ENCODE results near the gene USP14. TPM values are rescaled to one million over a fixed set of nuclear protein-coding genes. Genes with fewer than 3 reads are reported as not detected.

USP14 gene
- total RNA-seq, 1 experiment from 2014 or later = 95.2 TPM

- no peak for DNase-seq
- no peak overlapping the region for H3K27ac Mint-ChIP-seq (ENCODE audit: unreplicated experiment)
- no peak overlapping the region for H3K4me3 Mint-ChIP-seq (ENCODE audit: unreplicated experiment)
- ChIA-PET POLR2A (no interaction called here), CTCF (no interaction called here)
- BruUV-seq (replicated peaks) = no TSS peak
- TF ChIP-seq CTCF (IDR thresholded peaks at IDR 0.05; ENCODE audit: insufficient read depth in 1 of 2, low read depth in 1 of 2, low read length in 1 of 2, severe bottlenecking in 1 of 2, unreplicated experiment in 1 of 2) = no peak
- no peaks in the 10 kb centered on the region for H3K27me3 Mint-ChIP-seq (ENCODE audit: insufficient read depth, unreplicated experiment)
- H3K9me3 ChIP-seq = no peaks in the 10 kb centered on the region
- no peaks in the 10 kb centered on the region for H3K4me1 Mint-ChIP-seq (ENCODE audit: low read depth, unreplicated experiment)
- H3K4me3 ChIP-seq (ENCODE audit: low read depth, low read length) = no peak overlapping the region
- H3K9me3 Mint-ChIP-seq (ENCODE audit: unreplicated experiment) = no peaks in the 10 kb centered on the region
- intact Hi-C loops (cut with micrococcal nuclease; ENCODE audit: unreplicated experiment) = no loop called here
- H3K4me1 ChIP-seq = no peaks in the 10 kb centered on the region
- no peaks in the 10 kb centered on the region for H3K27me3 ChIP-seq (replicated peaks; ENCODE audit: control insufficient read depth, insufficient read depth, low read length)
- peaks cover 77% of the 10 kb centered on the region for H3K36me3 Mint-ChIP-seq (ENCODE audit: insufficient read depth, unreplicated experiment)
- H3K36me3 ChIP-seq (ENCODE audit: control insufficient read depth, insufficient read depth, low read length) = peaks cover 4% of the 10 kb centered on the region
Observed at GRCh38 chr18:253121-253520, 94.8 kb downstream of the USP14 start.

DNA sequence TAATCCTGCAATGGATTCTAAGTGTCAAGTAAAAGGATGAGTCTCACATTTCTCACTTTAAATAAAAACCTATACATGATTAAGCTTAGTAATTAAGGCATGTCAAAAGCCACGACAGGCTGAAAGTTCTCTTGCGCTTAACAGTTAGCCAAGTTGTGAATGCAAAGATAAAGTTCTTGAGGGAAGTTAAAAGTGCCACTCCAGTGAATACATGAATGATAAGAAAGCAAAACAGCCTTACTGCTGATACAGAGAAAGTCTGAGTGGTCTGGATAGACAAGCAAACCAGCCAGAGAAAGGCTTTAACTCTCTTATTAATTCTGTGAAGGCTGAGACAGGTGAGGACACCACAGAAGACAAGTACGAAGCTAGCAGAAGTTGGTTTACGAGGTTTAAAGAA, 96.8 kb downstream of the USP14 start:
- H3K36me3 ChIP-seq (ENCODE audit: control insufficient read depth, insufficient read depth, low read length) = peaks cover 4% of the 10 kb centered on the region
- H3K36me3 Mint-ChIP-seq (ENCODE audit: insufficient read depth, unreplicated experiment) = peaks cover 70% of the 10 kb centered on the region
- no peaks in the 10 kb centered on the region for H3K4me1 Mint-ChIP-seq (ENCODE audit: low read depth, unreplicated experiment)
- no peaks in the 10 kb centered on the region for H3K4me1 ChIP-seq
- no peaks in the 10 kb centered on the region for H3K27me3 ChIP-seq (replicated peaks; ENCODE audit: control insufficient read depth, insufficient read depth, low read length)
- no peak for DNase-seq
- H3K4me3 Mint-ChIP-seq (ENCODE audit: unreplicated experiment) = no peak overlapping the region
- BruUV-seq (replicated peaks) = no TSS peak
- H3K4me3 ChIP-seq (ENCODE audit: low read depth, low read length) = no peak overlapping the region
- intact Hi-C loops (cut with micrococcal nuclease; ENCODE audit: unreplicated experiment) = no loop called here
- CTCF ChIA-PET = no interaction called here
- no peak overlapping the region for H3K27ac Mint-ChIP-seq (ENCODE audit: unreplicated experiment)
- no peaks in the 10 kb centered on the region for H3K27me3 Mint-ChIP-seq (ENCODE audit: insufficient read depth, unreplicated experiment)
- no peak for TF ChIP-seq CTCF (IDR thresholded peaks at IDR 0.05; ENCODE audit: insufficient read depth in 1 of 2, low read depth in 1 of 2, low read length in 1 of 2, severe bottlenecking in 1 of 2, unreplicated experiment in 1 of 2)
- no peaks in the 10 kb centered on the region for H3K9me3 ChIP-seq
- H3K9me3 Mint-ChIP-seq (ENCODE audit: unreplicated experiment) = no peaks in the 10 kb centered on the region
- POLR2A ChIA-PET = no interaction called here

GRCh38 chr18:260547-260946, 102.2 kb downstream of the USP14 start:
- Histone ChIP-seq H3K27me3 (replicated peaks; ENCODE audit: control insufficient read depth, insufficient read depth, low read length) (no peaks in the 10 kb centered on the region), H3K9me3 (no peaks in the 10 kb centered on the region), H3K36me3 (ENCODE audit: control insufficient read depth, insufficient read depth, low read length) (peaks cover 5% of the 10 kb centered on the region), H3K4me1 (no peaks in the 10 kb centered on the region), H3K4me3 (ENCODE audit: low read depth, low read length) (no peak overlapping the region)
- TF ChIP-seq CTCF (IDR thresholded peaks at IDR 0.05; ENCODE audit: insufficient read depth in 1 of 2, low read depth in 1 of 2, low read length in 1 of 2, severe bottlenecking in 1 of 2, unreplicated experiment in 1 of 2) = no peak
- no peak overlapping the region for H3K4me3 Mint-ChIP-seq (ENCODE audit: unreplicated experiment)
- CTCF ChIA-PET = no interaction called here
- no peaks in the 10 kb centered on the region for H3K27me3 Mint-ChIP-seq (ENCODE audit: insufficient read depth, unreplicated experiment)
- intact Hi-C loops (cut with micrococcal nuclease; ENCODE audit: unreplicated experiment) = no loop called here
- H3K4me1 Mint-ChIP-seq (ENCODE audit: low read depth, unreplicated experiment) = peaks cover under 1% of the 10 kb centered on the region
- no TSS peak for BruUV-seq (replicated peaks)
- peaks cover 51% of the 10 kb centered on the region for H3K36me3 Mint-ChIP-seq (ENCODE audit: insufficient read depth, unreplicated experiment)
- H3K9me3 Mint-ChIP-seq (ENCODE audit: unreplicated experiment) = no peaks in the 10 kb centered on the region
- POLR2A ChIA-PET = no interaction called here
- H3K27ac Mint-ChIP-seq (ENCODE audit: unreplicated experiment) = no peak overlapping the region
- no peak for DNase-seq

All from Caco-2 (cell line).